Measurements from ENCODE around the gene SSTR4. TPM values are rescaled to one million over a fixed set of nuclear protein-coding genes. Genes with fewer than 3 reads are reported as not detected.

The SSTR4 gene
- total and polyA plus RNA-seq, 9 of the 15 experiments (the other 6 are each of a cell fraction or from before 2014, with no cell fraction given) = not detected

DNA sequence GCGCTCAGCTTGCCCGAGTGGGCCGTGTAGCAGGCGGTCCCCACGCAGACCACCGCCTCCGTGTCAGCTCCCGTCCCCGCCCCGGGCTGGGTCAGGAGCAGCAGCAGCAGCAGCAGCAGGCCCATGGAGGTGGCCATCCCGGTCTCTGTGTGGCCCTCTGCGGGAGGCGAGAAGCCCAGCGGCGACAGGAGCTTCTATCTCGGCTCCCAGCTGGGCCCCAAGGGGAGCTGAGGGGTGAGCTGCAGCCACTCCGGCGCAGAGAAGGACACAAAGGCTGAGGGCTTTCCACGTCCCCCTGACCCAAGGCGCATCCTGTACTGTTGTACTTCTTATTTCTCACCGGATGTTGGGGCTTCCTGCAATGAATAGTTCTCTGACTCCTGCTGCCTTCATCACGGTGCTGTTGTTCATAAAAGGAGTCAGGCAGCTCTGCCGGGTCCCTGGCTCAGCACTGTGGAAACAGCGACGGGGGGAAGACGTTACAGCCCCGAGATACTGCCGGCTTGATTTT lies 51.0 kb downstream of the SSTR4 start, which contains the start of gene CD93 (continued):
- TF ChIP-seq ZNF592 (IDR thresholded peaks at IDR 0.05) (peak; percentile 32; the same call in 1 of the 2 replicates), SMARCE1 (IDR thresholded peaks at IDR 0.05) (no peak), RBFOX2 (IDR thresholded peaks at IDR 0.05; ENCODE audit: low read depth, low read length) (0 out of 2 replicates have a peak, but pooled peaks have one; percentile 14), ETV1 (tag; conservative IDR thresholded peaks at IDR 0.05; ENCODE audit: low read depth) (0 out of 2 replicates have a peak, but pooled peaks have one; percentile 37), SAFB (IDR thresholded peaks at IDR 0.05; ENCODE audit: borderline replicate concordance, low read depth, low read length) (no peak)

DNA sequence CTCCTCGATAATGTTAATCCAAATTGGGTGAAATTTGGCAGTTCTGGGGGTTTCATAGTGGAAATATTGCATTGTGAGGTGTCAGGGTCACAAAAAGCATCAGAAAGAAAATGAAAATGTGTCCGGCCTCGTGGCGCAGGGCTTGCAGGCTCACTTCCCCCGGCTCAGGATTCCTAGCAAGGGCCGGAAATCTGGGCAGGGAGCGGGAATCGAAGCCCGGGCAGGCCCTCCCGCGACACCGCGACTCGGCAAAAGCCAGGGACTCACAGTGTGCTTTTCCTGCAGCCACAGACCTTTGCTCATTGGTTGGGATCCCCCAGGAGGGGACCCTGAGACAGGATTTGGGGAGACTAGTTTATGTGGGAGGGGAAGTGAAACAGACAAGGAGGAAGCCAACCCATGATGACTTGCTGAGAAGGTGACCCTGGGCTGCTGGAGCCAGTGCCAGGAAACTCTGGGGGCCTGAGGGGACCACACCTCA lies 51.9 kb downstream of the SSTR4 start:
- no peak overlapping the region; the same call in 2 of the 3 replicates for H3K27ac ChIP-seq (ENCODE audit: extremely low read depth, low read depth, low read length)
- TF ChIP-seq ARNT (IDR thresholded peaks at IDR 0.05) (no peak), GTF2A2 (tag; IDR thresholded peaks at IDR 0.05) (no peak), BCOR (IDR thresholded peaks at IDR 0.05) (no peak), ZSCAN32 (CRISPR knock-in tag; IDR thresholded peaks at IDR 0.05) (no peak), DPF2 (IDR thresholded peaks at IDR 0.05) (no peak), ZNF274 (IDR thresholded peaks at IDR 0.05; ENCODE audit: borderline replicate concordance, low read depth, low read length) (no peak), ZNF239 (CRISPR knock-in tag; IDR thresholded peaks at IDR 0.05) (no peak), IRF2 (CRISPR knock-in tag; IDR thresholded peaks at IDR 0.05) (no peak), ATF1 (CRISPR knock-in tag; IDR thresholded peaks at IDR 0.05) (no peak), ATF1 (tag; IDR thresholded peaks at IDR 0.05) (no peak), MAZ (CRISPR knock-in tag; conservative IDR thresholded peaks at IDR 0.05 in 1 of 2, IDR thresholded peaks at IDR 0.05 in 1 of 2) (no peak)
- TF ChIP-seq, protein P1, sequence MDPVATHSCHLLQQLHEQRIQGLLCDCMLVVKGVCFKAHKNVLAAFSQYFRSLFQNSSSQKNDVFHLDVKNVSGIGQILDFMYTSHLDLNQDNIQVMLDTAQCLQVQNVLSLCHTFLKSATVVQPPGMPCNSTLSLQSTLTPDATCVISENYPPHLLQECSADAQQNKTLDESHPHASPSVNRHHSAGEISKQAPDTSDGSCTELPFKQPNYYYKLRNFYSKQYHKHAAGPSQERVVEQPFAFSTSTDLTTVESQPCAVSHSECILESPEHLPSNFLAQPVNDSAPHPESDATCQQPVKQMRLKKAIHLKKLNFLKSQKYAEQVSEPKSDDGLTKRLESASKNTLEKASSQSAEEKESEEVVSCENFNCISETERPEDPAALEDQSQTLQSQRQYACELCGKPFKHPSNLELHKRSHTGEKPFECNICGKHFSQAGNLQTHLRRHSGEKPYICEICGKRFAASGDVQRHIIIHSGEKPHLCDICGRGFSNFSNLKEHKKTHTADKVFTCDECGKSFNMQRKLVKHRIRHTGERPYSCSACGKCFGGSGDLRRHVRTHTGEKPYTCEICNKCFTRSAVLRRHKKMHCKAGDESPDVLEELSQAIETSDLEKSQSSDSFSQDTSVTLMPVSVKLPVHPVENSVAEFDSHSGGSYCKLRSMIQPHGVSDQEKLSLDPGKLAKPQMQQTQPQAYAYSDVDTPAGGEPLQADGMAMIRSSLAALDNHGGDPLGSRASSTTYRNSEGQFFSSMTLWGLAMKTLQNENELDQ (CRISPR knock-in tag; IDR thresholded peaks at IDR 0.05; ENCODE audit: borderline replicate concordance) = no peak

More for the DNA sequence above, 51.9 kb downstream of the SSTR4 start:
- no peaks in the 10 kb centered on the region for H3K27me3 ChIP-seq (ENCODE audit: control insufficient read depth in 2 of 2, insufficient read depth in 2 of 2, low read length in 2 of 2)
- no peak for FAIRE-seq
- ATAC-seq = no peak
- H3K36me3 ChIP-seq (ENCODE audit: control insufficient read depth, insufficient read depth, low read length) = no peaks in the 10 kb centered on the region
- H3K9me1 ChIP-seq (ENCODE audit: control insufficient read depth, insufficient read depth, low read length) = no peaks in the 10 kb centered on the region
- ChIA-PET CTCF (ENCODE audit: low intra/inter-chr PET ratio) (no interaction called here), POLR2A (interaction anchor here (1.0 to 1.3 kb wide), 3 partner anchors 21 to 50 kb away, joined by 3 to 6 read pairs (median 3); no protein-coding TSS in a partner anchor)
- H3K4me1 ChIP-seq (replicated peaks in 1 of 2; ENCODE audit: control insufficient read depth in 2 of 2, insufficient read depth in 2 of 2, low read length in 2 of 2) = peaks cover 35 to 60% of the 10 kb centered on the region in 2 experiments; a peak in 4 of 5 replicates
- H3K9me3 ChIP-seq (replicated peaks; ENCODE audit: control insufficient read depth, insufficient read depth, low read depth, low read length) = no peaks in the 10 kb centered on the region
- H4K20me1 ChIP-seq (replicated peaks; ENCODE audit: control insufficient read depth, insufficient read depth, low read length) = no peaks in the 10 kb centered on the region
- peak overlapping the region; percentile 3 to 60; a peak in 3 of 4 replicates for H3K9ac ChIP-seq (ENCODE audit: insufficient read depth in 1 of 2, low read depth in 2 of 2, low read length in 2 of 2)
- intact Hi-C loops (cut with micrococcal nuclease) = no loop called here
- H3K4me2 ChIP-seq (ENCODE audit: insufficient read depth, low read length) = peak overlapping the region; percentile 36; the same call in 1 of the 2 replicates
- H2AFZ ChIP-seq (ENCODE audit: low read depth, low read length) = peak overlapping the region; percentile 72
- no peaks in the 10 kb centered on the region for H3K79me2 ChIP-seq (ENCODE audit: control insufficient read depth, insufficient read depth, low read length)
- DNase-seq (ENCODE audit: extremely low read depth in 1 of 4, low spot score in 3 of 4) = no peak
- BruUV-seq (replicated peaks) = no TSS peak
- WGBS (ENCODE audit: insufficient coverage, low coverage, missing lambda C conversion rate) = 0% methylated on average over 1 of the region's 14 CpGs
- in situ Hi-C loops (cut with MboI) = no loop called here
- no peak overlapping the region for H3K4me3 ChIP-seq
